SU-DHL-6 (cell line): ENCODE data around the gene LRRN3.

Experiments
- EZH2phosphoT487 ChIP-seq: fragments of 200-600 bp; sonication (generic), shearing (Covaris generic); conservative IDR thresholded peaks from 2 replicates; pipeline ENCODE4 v1.6.1; 2018; ENCODE audit warnings: mild to moderate bottlenecking, antibody characterized with exemption, low read length, moderate library complexity, mixed read lengths
- TF ChIP-seq, protein P1 (sequence below): fragments of 200-600 bp; sonication (generic); IDR thresholded peaks from one replicate; pipeline ENCODE4 v1.5.1; 2017; ENCODE audit warnings: antibody characterized with exemption, mild to moderate bottlenecking, low read length, moderate library complexity; ENCODE audit not compliant: insufficient read depth, poor library complexity, severe bottlenecking

- TF ChIP-seq, protein P1, sequence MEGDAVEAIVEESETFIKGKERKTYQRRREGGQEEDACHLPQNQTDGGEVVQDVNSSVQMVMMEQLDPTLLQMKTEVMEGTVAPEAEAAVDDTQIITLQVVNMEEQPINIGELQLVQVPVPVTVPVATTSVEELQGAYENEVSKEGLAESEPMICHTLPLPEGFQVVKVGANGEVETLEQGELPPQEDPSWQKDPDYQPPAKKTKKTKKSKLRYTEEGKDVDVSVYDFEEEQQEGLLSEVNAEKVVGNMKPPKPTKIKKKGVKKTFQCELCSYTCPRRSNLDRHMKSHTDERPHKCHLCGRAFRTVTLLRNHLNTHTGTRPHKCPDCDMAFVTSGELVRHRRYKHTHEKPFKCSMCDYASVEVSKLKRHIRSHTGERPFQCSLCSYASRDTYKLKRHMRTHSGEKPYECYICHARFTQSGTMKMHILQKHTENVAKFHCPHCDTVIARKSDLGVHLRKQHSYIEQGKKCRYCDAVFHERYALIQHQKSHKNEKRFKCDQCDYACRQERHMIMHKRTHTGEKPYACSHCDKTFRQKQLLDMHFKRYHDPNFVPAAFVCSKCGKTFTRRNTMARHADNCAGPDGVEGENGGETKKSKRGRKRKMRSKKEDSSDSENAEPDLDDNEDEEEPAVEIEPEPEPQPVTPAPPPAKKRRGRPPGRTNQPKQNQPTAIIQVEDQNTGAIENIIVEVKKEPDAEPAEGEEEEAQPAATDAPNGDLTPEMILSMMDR = no peak
- TF ChIP-seq EZH2phosphoT487 = no peak
These were observed 69.4 kb downstream of the LRRN3 start for GRCh38 chr7:111160297-111160696.
